ENCODE measurements around the gene SORL1-AS1.
A peak's percentile ranks its signal among the peaks of the same experiment; 100 is the strongest.
"Not testable (repeated sequence)": the region's sequence is repeated elsewhere in the genome, so short reads cannot be mapped to it uniquely, and the experiment has no call there.

The SORL1-AS1 gene

GRCh38 chr11:121426476-121427399, 26.0 kb downstream of the SORL1-AS1 start:
- no peak for DNase-seq (ENCODE audit: low spot score)

- no peak for DNase-seq (ENCODE audit: low spot score)
Measured at GRCh38 chr11:121425828-121426227, 26.9 kb downstream of the SORL1-AS1 start.

- no peak for DNase-seq (ENCODE audit: low spot score)
Measured at GRCh38 chr11:121422675-121423074, 30.1 kb downstream of the SORL1-AS1 start.

- DNase-seq (ENCODE audit: low spot score), result no peak
Measured at GRCh38 chr11:121421149-121421901, 31.4 kb downstream of the SORL1-AS1 start.

GRCh38 chr11:121420398-121420797, 32.4 kb downstream of the SORL1-AS1 start:
- DNase-seq (ENCODE audit: low spot score), result no peak

GRCh38 chr11:121419836-121420235, 32.9 kb downstream of the SORL1-AS1 start:
- DNase-seq (ENCODE audit: low spot score), result no peak

- no peak for DNase-seq (ENCODE audit: low spot score)
Measured at GRCh38 chr11:121418625-121419114, 34.1 kb downstream of the SORL1-AS1 start.

- DNase-seq (ENCODE audit: low spot score), result no peak
Measured at GRCh38 chr11:121417607-121418006, 35.2 kb downstream of the SORL1-AS1 start.

GRCh38 chr11:121417055-121417551, 35.7 kb downstream of the SORL1-AS1 start:
- peak; percentile 80 for DNase-seq (ENCODE audit: low spot score)

GRCh38 chr11:121415856-121416255, 36.9 kb downstream of the SORL1-AS1 start:
- no peak for DNase-seq (ENCODE audit: low spot score)

GRCh38 chr11:121414141-121414913, 38.4 kb downstream of the SORL1-AS1 start:
- DNase-seq (ENCODE audit: low spot score), result no peak

GRCh38 chr11:121412711-121413415, 39.9 kb downstream of the SORL1-AS1 start:
- no peak for DNase-seq (ENCODE audit: low spot score)

GRCh38 chr11:121412000-121412587, 40.7 kb downstream of the SORL1-AS1 start:
- DNase-seq (ENCODE audit: low spot score), result no peak

GRCh38 chr11:121411330-121411729, 41.4 kb downstream of the SORL1-AS1 start:
- DNase-seq (ENCODE audit: low spot score), result not testable (repeated sequence)

- DNase-seq (ENCODE audit: low spot score), result not testable (repeated sequence)
Measured at GRCh38 chr11:121410041-121410440, 42.7 kb downstream of the SORL1-AS1 start.

- no peak for DNase-seq (ENCODE audit: low spot score)
Measured at GRCh38 chr11:121408830-121409229, 43.9 kb downstream of the SORL1-AS1 start.

GRCh38 chr11:121406291-121406690, 46.5 kb downstream of the SORL1-AS1 start:
- DNase-seq (ENCODE audit: low spot score), result no peak

- no peak for DNase-seq (ENCODE audit: low spot score)
Measured at GRCh38 chr11:121405646-121406045, 47.1 kb downstream of the SORL1-AS1 start.

GRCh38 chr11:121394785-121395184, 58.0 kb downstream of the SORL1-AS1 start:
- DNase-seq (ENCODE audit: low spot score), result no peak

GRCh38 chr11:121393855-121394254, 58.9 kb downstream of the SORL1-AS1 start:
- no peak for DNase-seq (ENCODE audit: low spot score)

- DNase-seq (ENCODE audit: low spot score), result no peak
Measured at GRCh38 chr11:121391914-121392313, 60.9 kb downstream of the SORL1-AS1 start.

All from left forelimb (tissue), 1 donor.